Left forelimb (tissue), 1 donor: ENCODE results near the gene PPP2R5A.
"Not testable (repeated sequence)": the region's sequence is repeated elsewhere in the genome, so short reads cannot be mapped to it uniquely, and the experiment has no call there.

Experiments
- DNase-seq: peaks from one replicate; pipeline ENCODE4 v3.0.0-alpha.2; 2018; ENCODE audit warnings: low spot score

The PPP2R5A gene

GRCh38 chr1:212297338-212297737 is 12.1 kb downstream of the PPP2R5A start:
- DNase-seq, result no peak

- no peak for DNase-seq
These were observed 16.4 kb downstream of the PPP2R5A start for GRCh38 chr1:212301580-212301979.

GRCh38 chr1:212302745-212303383 is 17.7 kb downstream of the PPP2R5A start:
- no peak for DNase-seq

GRCh38 chr1:212305342-212305741 is 20.1 kb downstream of the PPP2R5A start:
- no peak for DNase-seq

- not testable (repeated sequence) for DNase-seq
These were observed 20.8 kb downstream of the PPP2R5A start for GRCh38 chr1:212305984-212306452.

- DNase-seq, result no peak
These were observed 24.8 kb downstream of the PPP2R5A start for GRCh38 chr1:212309967-212310366.

- no peak for DNase-seq
These were observed 25.2 kb downstream of the PPP2R5A start for GRCh38 chr1:212310383-212310782.

GRCh38 chr1:212311836-212312497 is 26.8 kb downstream of the PPP2R5A start:
- no peak for DNase-seq

- no peak for DNase-seq
These were observed 28.4 kb downstream of the PPP2R5A start for GRCh38 chr1:212313616-212314015.

- no peak for DNase-seq
These were observed 30.0 kb downstream of the PPP2R5A start for GRCh38 chr1:212315184-212315583.

GRCh38 chr1:212315907-212316306 is 30.7 kb downstream of the PPP2R5A start:
- DNase-seq, result no peak

GRCh38 chr1:212317916-212318315 is 32.7 kb downstream of the PPP2R5A start:
- no peak for DNase-seq

- DNase-seq, result not testable (repeated sequence)
These were observed 35.8 kb downstream of the PPP2R5A start for GRCh38 chr1:212321031-212321430.

- no peak for DNase-seq
These were observed 37.9 kb downstream of the PPP2R5A start for GRCh38 chr1:212323066-212323465.

- DNase-seq, result no peak
These were observed 41.3 kb downstream of the PPP2R5A start for GRCh38 chr1:212326541-212326940.

- DNase-seq, result no peak
These were observed 43.0 kb downstream of the PPP2R5A start for GRCh38 chr1:212328248-212328647.

GRCh38 chr1:212329105-212329504 is 43.9 kb downstream of the PPP2R5A start:
- DNase-seq, result no peak

GRCh38 chr1:212341090-212341489 is 55.9 kb downstream of the PPP2R5A start:
- DNase-seq, result no peak

- DNase-seq, result no peak
These were observed 59.7 kb downstream of the PPP2R5A start for GRCh38 chr1:212344905-212345304.

GRCh38 chr1:212346601-212347000 is 61.4 kb downstream of the PPP2R5A start:
- no peak for DNase-seq

- no peak for DNase-seq
These were observed 66.6 kb downstream of the PPP2R5A start for GRCh38 chr1:212351588-212352362.

GRCh38 chr1:212353181-212353580 is 68.0 kb downstream of the PPP2R5A start:
- DNase-seq, result no peak

- no peak for DNase-seq
These were observed 69.3 kb downstream of the PPP2R5A start for GRCh38 chr1:212354464-212354863.
